HUES6 (cell line): ENCODE measurements around the gene ATP2B2.

Source experiments
- H3K27ac ChIP-seq: 2 replicates; pipeline ENCODE4 v1.7.0; 2013; ENCODE audit warnings: low read depth, mild to moderate bottlenecking, low read length, inconsistent platforms
- H3K27me3 ChIP-seq: 2 replicates; pipeline ENCODE4 v1.6.1; 2013; ENCODE audit warnings: low read length; ENCODE audit not compliant: control insufficient read depth, insufficient read depth
- H3K36me3 ChIP-seq: 2 replicates; pipeline ENCODE4 v1.6.1; 2013; ENCODE audit warnings: low read length; ENCODE audit not compliant: control insufficient read depth, insufficient read depth
- H3K4me1 ChIP-seq: 2 replicates; pipeline ENCODE4 v1.6.1; 2013; ENCODE audit warnings: low read length; ENCODE audit not compliant: control insufficient read depth, insufficient read depth
- H3K4me3 ChIP-seq: 2 replicates; pipeline ENCODE4 v1.5.1; 2013; ENCODE audit warnings: low read depth, low read length
- H3K9ac ChIP-seq: one replicate; pipeline ENCODE4 v1.6.1; 2013; ENCODE audit warnings: mild to moderate bottlenecking, low read length
- H3K9me3 ChIP-seq: 2 replicates; pipeline ENCODE4 v1.6.1; 2013; ENCODE audit warnings: low read depth, low read length; ENCODE audit not compliant: control insufficient read depth, insufficient read depth

Gene ATP2B2

GRCh38 chr3:10420745-10421475 is 84.5 kb downstream of the ATP2B2 start:
- Histone ChIP-seq H3K36me3 (no peaks in the 10 kb centered on the region), H3K27ac (no peak overlapping the region), H3K9ac (no peak overlapping the region), H3K4me3 (no peak overlapping the region), H3K4me1 (no peaks in the 10 kb centered on the region), H3K27me3 (no peaks in the 10 kb centered on the region), H3K9me3 (no peaks in the 10 kb centered on the region)

DNA sequence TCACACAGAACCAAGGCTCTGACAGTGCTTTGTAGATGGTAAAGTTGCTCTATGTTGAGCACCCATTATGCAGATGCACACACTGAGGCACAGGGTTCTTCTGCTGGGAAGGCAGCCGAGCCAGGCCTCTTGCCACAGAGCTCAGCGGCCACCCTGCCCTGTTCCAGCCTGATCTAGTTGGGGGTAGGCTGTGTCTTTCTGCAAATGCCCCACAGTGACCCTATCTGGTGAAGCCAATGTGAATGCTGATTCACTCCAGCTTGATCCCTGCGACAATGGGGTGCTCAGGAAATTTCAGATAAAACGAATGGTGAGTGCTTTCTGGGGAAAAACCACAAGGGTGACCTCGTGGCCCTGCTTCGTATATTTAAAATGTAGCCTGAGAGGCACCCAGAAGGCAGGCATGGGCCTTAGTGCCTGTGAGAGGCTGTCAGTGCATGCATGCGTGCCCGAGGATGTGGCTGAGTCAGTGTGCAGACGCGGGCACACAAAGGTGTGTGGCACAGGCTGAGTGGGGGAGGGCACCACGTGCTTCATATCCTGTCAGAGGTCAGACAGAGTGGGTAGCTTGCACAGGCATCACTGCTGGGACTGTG is 85.7 kb downstream of the ATP2B2 start:
- no peak overlapping the region for H3K9ac ChIP-seq
- no peaks in the 10 kb centered on the region for H3K4me1 ChIP-seq
- no peaks in the 10 kb centered on the region for H3K27me3 ChIP-seq
- H3K27ac ChIP-seq = no peak overlapping the region
- no peaks in the 10 kb centered on the region for H3K9me3 ChIP-seq
- no peak overlapping the region for H3K4me3 ChIP-seq
- H3K36me3 ChIP-seq = no peaks in the 10 kb centered on the region

- no peaks in the 10 kb centered on the region for H3K4me1 ChIP-seq
- no peaks in the 10 kb centered on the region for H3K9me3 ChIP-seq
- H3K9ac ChIP-seq = no peak overlapping the region
- H3K4me3 ChIP-seq = no peak overlapping the region
- no peak overlapping the region for H3K27ac ChIP-seq
- H3K36me3 ChIP-seq = no peaks in the 10 kb centered on the region
- no peaks in the 10 kb centered on the region for H3K27me3 ChIP-seq
These were observed 87.5 kb downstream of the ATP2B2 start for GRCh38 chr3:10417847-10418246.

DNA sequence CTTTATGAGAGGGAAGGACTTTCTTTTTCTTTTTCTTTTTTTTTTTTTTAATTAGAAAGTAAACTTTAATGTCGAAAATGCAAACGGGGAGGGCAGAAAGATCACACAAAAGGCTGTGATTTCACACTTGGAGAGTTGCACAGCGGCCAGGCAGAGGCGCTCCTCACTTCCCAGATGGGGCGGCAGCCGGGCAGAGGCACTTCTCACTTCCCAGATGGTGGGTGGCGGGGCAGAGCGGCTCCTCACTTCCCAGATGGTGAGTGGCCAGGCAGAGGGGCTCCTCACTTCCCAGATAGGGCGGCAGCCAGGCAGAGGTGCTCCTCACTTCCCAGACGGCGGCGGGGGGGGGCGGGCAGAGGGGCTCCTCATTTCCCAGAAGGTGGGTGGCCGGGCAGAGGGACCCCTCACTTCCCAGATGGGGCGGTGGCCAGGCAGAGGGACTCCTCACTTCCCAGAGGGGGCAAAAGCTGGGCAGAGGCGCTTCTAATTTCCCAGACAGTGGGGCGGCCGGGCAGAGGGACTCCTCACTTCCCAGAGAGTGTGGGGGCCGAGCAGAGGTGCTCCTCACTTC is 88.6 kb downstream of the ATP2B2 start:
- no peaks in the 10 kb centered on the region for H3K27me3 ChIP-seq
- no peaks in the 10 kb centered on the region for H3K9me3 ChIP-seq
- H3K9ac ChIP-seq = no peak overlapping the region
- H3K36me3 ChIP-seq = no peaks in the 10 kb centered on the region
- no peak overlapping the region for H3K27ac ChIP-seq
- H3K4me3 ChIP-seq = no peak overlapping the region
- no peaks in the 10 kb centered on the region for H3K4me1 ChIP-seq

DNA sequence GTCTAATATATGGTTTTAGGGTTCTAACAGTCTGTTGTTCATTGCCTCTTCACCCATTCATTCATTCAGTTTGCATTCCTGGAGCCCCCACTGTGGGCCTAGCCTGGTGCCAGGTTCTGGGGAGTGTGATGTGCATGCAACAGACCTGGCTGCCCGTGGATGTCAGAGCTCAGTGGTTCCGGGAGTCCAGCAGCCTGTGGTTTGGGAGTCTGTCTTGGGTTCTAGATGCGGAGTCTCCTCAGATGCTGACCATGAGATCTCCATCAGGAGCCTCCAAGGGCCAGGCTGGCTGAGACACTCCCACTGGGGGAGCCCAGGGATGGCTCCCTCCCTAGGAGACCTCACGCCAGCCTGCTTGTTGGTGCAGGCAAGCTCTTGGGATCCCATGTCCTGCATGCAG is 92.3 kb downstream of the ATP2B2 start:
- H3K4me1 ChIP-seq = no peaks in the 10 kb centered on the region
- H3K36me3 ChIP-seq = no peaks in the 10 kb centered on the region
- no peak overlapping the region for H3K27ac ChIP-seq
- no peak overlapping the region for H3K9ac ChIP-seq
- no peak overlapping the region for H3K4me3 ChIP-seq
- H3K9me3 ChIP-seq = no peaks in the 10 kb centered on the region
- H3K27me3 ChIP-seq = no peaks in the 10 kb centered on the region

- H3K27ac ChIP-seq = no peak overlapping the region
- H3K4me3 ChIP-seq = no peak overlapping the region
- no peak overlapping the region for H3K9ac ChIP-seq
- no peaks in the 10 kb centered on the region for H3K36me3 ChIP-seq
- no peaks in the 10 kb centered on the region for H3K4me1 ChIP-seq
- H3K9me3 ChIP-seq = no peaks in the 10 kb centered on the region
- H3K27me3 ChIP-seq = no peaks in the 10 kb centered on the region
These were observed 93.6 kb downstream of the ATP2B2 start for GRCh38 chr3:10411598-10412332.

GRCh38 chr3:10410383-10411002 is 94.9 kb downstream of the ATP2B2 start:
- Histone ChIP-seq H3K4me3 (no peak overlapping the region), H3K4me1 (no peaks in the 10 kb centered on the region), H3K27me3 (no peaks in the 10 kb centered on the region), H3K9ac (no peak overlapping the region), H3K36me3 (no peaks in the 10 kb centered on the region), H3K9me3 (no peaks in the 10 kb centered on the region), H3K27ac (no peak overlapping the region)

GRCh38 chr3:10408680-10409079 is 96.7 kb downstream of the ATP2B2 start:
- Histone ChIP-seq H3K27ac (no peak overlapping the region), H3K36me3 (no peaks in the 10 kb centered on the region), H3K4me1 (no peaks in the 10 kb centered on the region), H3K9me3 (no peaks in the 10 kb centered on the region), H3K27me3 (no peaks in the 10 kb centered on the region), H3K9ac (no peak overlapping the region), H3K4me3 (no peak overlapping the region)

DNA sequence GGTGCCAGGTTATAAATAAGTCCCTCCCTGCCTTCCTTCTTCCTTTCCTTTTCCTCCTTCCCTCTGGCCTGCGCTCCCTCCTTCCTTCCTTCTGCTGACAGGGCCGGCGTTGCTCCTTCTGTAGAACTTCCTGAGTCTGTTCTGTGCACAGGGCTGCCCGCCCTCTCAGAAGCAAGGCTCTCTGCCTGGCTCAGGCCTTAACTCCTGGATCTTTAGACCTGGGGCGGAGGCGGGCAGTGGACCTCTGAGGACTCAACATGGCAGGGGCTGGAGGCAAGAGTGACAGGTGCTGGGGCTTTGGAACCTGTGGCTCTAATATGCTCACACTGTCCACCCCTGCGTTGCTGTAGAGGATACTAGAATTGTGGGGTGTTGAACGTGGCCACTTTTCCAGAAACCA is 98.0 kb downstream of the ATP2B2 start:
- Histone ChIP-seq H3K9me3 (no peaks in the 10 kb centered on the region), H3K4me1 (no peaks in the 10 kb centered on the region), H3K36me3 (no peaks in the 10 kb centered on the region), H3K9ac (no peak overlapping the region), H3K27ac (no peak overlapping the region), H3K27me3 (no peaks in the 10 kb centered on the region), H3K4me3 (no peak overlapping the region)

DNA sequence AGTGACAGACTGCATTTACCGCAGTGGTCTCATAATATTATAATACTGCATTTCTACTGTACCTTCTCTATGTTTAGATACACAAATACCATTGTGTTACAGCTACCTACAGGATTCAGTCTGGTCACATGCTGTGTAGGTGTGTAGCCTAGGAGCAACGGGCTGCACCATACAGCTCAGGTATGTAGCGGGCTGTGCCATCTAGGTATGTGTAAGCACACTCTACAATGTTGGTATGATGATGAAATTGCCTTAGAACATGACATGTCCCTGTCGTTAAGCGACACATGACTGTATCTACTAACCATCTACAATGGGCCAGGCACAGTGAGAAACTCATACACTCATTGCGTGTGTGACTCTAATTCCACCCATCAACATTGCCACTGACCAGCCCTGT is 99.0 kb downstream of the ATP2B2 start:
- Histone ChIP-seq H3K9ac (no peak overlapping the region), H3K9me3 (no peaks in the 10 kb centered on the region), H3K27me3 (no peaks in the 10 kb centered on the region), H3K4me3 (no peak overlapping the region), H3K27ac (no peak overlapping the region), H3K4me1 (no peaks in the 10 kb centered on the region), H3K36me3 (no peaks in the 10 kb centered on the region)

DNA sequence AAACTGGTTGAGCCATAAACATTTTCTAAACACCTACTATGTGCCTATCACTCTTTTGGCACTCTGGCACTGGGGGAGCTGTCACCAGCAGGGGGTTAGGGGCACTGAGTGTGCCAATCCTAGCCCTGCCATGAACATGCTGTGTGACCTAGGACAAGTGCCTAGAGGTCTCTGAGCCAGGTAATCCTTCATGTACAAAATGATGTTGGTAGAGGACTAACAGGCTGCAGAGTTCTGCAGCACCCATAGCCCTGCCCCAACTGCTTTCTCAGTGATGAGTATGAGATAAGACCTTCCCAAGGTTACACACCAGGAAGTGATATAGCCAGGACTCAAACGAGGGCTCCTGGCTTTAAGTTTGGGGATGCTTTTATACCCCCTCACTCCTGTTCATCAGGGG is 99.6 kb downstream of the ATP2B2 start:
- no peak overlapping the region for H3K4me3 ChIP-seq
- no peaks in the 10 kb centered on the region for H3K4me1 ChIP-seq
- no peaks in the 10 kb centered on the region for H3K36me3 ChIP-seq
- no peak overlapping the region for H3K27ac ChIP-seq
- no peaks in the 10 kb centered on the region for H3K9me3 ChIP-seq
- no peak overlapping the region for H3K9ac ChIP-seq
- no peaks in the 10 kb centered on the region for H3K27me3 ChIP-seq
